Loucy (cell line): ENCODE measurements around the gene DPCD.

ENCODE experiments used
- EZH2phosphoT487 ChIP-seq: fragments of 200-600 bp; IDR thresholded peaks from 2 replicates; pipeline ENCODE4 v1.6.1; 2018; ENCODE audit warnings: antibody characterized with exemption, mild to moderate bottlenecking, moderate library complexity, borderline replicate concordance
- TF ChIP-seq, protein P1 (sequence below): fragments of 200-600 bp; sonication (generic); conservative IDR thresholded peaks from 2 replicates; pipeline ENCODE4 v1.5.1; 2014; ENCODE audit warnings: mild to moderate bottlenecking, antibody characterized with exemption, low read length

DNA sequence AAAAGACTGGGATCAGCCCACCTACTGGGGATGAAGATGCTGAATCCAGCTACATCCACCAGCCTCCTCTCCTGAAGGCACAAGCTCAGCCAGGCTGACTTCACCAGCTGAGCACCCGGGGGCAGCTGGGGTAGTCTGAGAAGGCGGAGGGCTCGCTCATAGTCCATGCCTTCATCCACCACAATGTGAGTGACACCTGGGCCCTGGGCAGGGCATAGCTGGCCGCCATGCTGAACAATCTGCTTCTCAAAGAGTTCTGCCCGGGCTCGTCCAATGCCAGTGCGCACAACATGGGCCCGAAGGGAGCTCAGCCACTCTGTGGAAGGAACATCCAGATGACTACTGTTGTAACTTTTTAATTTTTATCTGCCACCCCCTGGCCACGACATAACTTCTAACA lies 2.3 kb upstream of the DPCD start:
- TF ChIP-seq, protein P1, sequence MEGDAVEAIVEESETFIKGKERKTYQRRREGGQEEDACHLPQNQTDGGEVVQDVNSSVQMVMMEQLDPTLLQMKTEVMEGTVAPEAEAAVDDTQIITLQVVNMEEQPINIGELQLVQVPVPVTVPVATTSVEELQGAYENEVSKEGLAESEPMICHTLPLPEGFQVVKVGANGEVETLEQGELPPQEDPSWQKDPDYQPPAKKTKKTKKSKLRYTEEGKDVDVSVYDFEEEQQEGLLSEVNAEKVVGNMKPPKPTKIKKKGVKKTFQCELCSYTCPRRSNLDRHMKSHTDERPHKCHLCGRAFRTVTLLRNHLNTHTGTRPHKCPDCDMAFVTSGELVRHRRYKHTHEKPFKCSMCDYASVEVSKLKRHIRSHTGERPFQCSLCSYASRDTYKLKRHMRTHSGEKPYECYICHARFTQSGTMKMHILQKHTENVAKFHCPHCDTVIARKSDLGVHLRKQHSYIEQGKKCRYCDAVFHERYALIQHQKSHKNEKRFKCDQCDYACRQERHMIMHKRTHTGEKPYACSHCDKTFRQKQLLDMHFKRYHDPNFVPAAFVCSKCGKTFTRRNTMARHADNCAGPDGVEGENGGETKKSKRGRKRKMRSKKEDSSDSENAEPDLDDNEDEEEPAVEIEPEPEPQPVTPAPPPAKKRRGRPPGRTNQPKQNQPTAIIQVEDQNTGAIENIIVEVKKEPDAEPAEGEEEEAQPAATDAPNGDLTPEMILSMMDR, result no peak
- no peak for TF ChIP-seq EZH2phosphoT487
